Measurements from ENCODE around the gene MIAT. TPM values are rescaled to one million over a fixed set of nuclear protein-coding genes. Genes with fewer than 3 reads are reported as not detected.
"Not testable (repeated sequence)": the region's sequence is repeated elsewhere in the genome, so short reads cannot be mapped to it uniquely, and the experiment has no call there.

MIAT gene
- total RNA-seq, 1 donor from 2014 or later: 1.4 TPM

GRCh38 chr22:26697151-26697550 lies 39.8 kb downstream of the MIAT start:
- Mint-ChIP-seq H3K4me1 (ENCODE audit: low read depth) (no peaks in the 10 kb centered on the region), H3K4me3 (ENCODE audit: low read depth) (no peak overlapping the region), H3K36me3 (ENCODE audit: insufficient read depth) (peaks cover 22% of the 10 kb centered on the region), H3K27me3 (no peaks in the 10 kb centered on the region), H3K9me3 (ENCODE audit: low read depth) (peaks cover 9% of the 10 kb centered on the region), H3K27ac (no peak overlapping the region)
- no peak for DNase-seq (ENCODE audit: low spot score, unreplicated experiment)
- TF ChIP-seq CTCF (IDR thresholded peaks at IDR 0.05; ENCODE audit: unreplicated experiment): no peak

- no peak for TF ChIP-seq CTCF (IDR thresholded peaks at IDR 0.05; ENCODE audit: unreplicated experiment)
- Mint-ChIP-seq H3K27me3 (no peaks in the 10 kb centered on the region), H3K4me3 (ENCODE audit: low read depth) (no peak overlapping the region), H3K4me1 (ENCODE audit: low read depth) (no peaks in the 10 kb centered on the region), H3K27ac (no peak overlapping the region), H3K9me3 (ENCODE audit: low read depth) (peaks cover 9% of the 10 kb centered on the region), H3K36me3 (ENCODE audit: insufficient read depth) (peaks cover 18% of the 10 kb centered on the region)
- DNase-seq (ENCODE audit: low spot score, unreplicated experiment): no peak
Measured at GRCh38 chr22:26700462-26700861, 43.1 kb downstream of the MIAT start.

GRCh38 chr22:26700886-26701285 lies 43.5 kb downstream of the MIAT start:
- no peak for TF ChIP-seq CTCF (IDR thresholded peaks at IDR 0.05; ENCODE audit: unreplicated experiment)
- DNase-seq (ENCODE audit: low spot score, unreplicated experiment): no peak
- Mint-ChIP-seq H3K27ac (no peak overlapping the region), H3K4me1 (ENCODE audit: low read depth) (no peaks in the 10 kb centered on the region), H3K9me3 (ENCODE audit: low read depth) (peaks cover 9% of the 10 kb centered on the region), H3K36me3 (ENCODE audit: insufficient read depth) (peaks cover 18% of the 10 kb centered on the region), H3K27me3 (no peaks in the 10 kb centered on the region), H3K4me3 (ENCODE audit: low read depth) (no peak overlapping the region)

GRCh38 chr22:26701323-26701722 lies 43.9 kb downstream of the MIAT start:
- Mint-ChIP-seq H3K4me3 (ENCODE audit: low read depth) (no peak overlapping the region), H3K27me3 (no peaks in the 10 kb centered on the region), H3K9me3 (ENCODE audit: low read depth) (peaks cover 9% of the 10 kb centered on the region), H3K4me1 (ENCODE audit: low read depth) (no peaks in the 10 kb centered on the region), H3K27ac (no peak overlapping the region), H3K36me3 (ENCODE audit: insufficient read depth) (peaks cover 18% of the 10 kb centered on the region)
- TF ChIP-seq CTCF (IDR thresholded peaks at IDR 0.05; ENCODE audit: unreplicated experiment): no peak
- no peak for DNase-seq (ENCODE audit: low spot score, unreplicated experiment)

- Mint-ChIP-seq H3K27ac (no peak overlapping the region), H3K9me3 (ENCODE audit: low read depth) (peaks cover 14% of the 10 kb centered on the region), H3K4me3 (ENCODE audit: low read depth) (no peak overlapping the region), H3K27me3 (no peaks in the 10 kb centered on the region), H3K36me3 (ENCODE audit: insufficient read depth) (peaks cover 22% of the 10 kb centered on the region), H3K4me1 (ENCODE audit: low read depth) (no peaks in the 10 kb centered on the region)
- no peak for DNase-seq (ENCODE audit: low spot score, unreplicated experiment)
- TF ChIP-seq CTCF (IDR thresholded peaks at IDR 0.05; ENCODE audit: unreplicated experiment): no peak
Measured at GRCh38 chr22:26702906-26703830, 45.8 kb downstream of the MIAT start.

DNA sequence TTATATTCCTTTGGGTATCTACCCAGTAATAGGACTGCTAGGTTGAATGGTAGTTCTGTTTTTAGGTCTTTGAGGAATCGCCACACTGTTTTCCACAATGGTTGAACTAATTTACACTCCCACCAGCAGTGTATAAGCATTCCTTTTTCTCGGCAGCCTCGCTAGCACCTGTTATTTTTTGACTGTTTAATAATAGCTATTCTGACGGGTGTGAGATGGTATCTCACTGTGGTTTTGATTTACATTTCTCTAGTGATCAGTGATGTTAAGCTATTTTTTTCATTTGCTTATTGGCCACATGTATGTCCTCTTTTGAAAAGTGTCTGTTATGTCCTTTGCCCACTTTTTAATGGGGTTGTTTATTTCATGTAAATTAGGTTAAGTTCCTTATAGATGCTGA lies 48.0 kb downstream of the MIAT start:
- H3K36me3 Mint-ChIP-seq (ENCODE audit: insufficient read depth): peaks cover 11% of the 10 kb centered on the region
- DNase-seq (ENCODE audit: low spot score, unreplicated experiment); H3K4me1 Mint-ChIP-seq (ENCODE audit: low read depth); H3K9me3 Mint-ChIP-seq (ENCODE audit: low read depth); H3K27ac Mint-ChIP-seq; H3K4me3 Mint-ChIP-seq (ENCODE audit: low read depth); H3K27me3 Mint-ChIP-seq: not testable (repeated sequence)
